Kidney tubule cell (primary cell): Measurements from ENCODE around the gene UHRF2.
A peak's percentile ranks its signal among the peaks of the same experiment; 100 is the strongest.
"Not testable (repeated sequence)": the region's sequence is repeated elsewhere in the genome, so short reads cannot be mapped to it uniquely, and the experiment has no call there.

Experiments
- DNase-seq: peaks from one replicate; pipeline ENCODE4 v3.0.0-alpha.2; 2018; ENCODE audit warnings: low spot score

UHRF2 gene

DNA sequence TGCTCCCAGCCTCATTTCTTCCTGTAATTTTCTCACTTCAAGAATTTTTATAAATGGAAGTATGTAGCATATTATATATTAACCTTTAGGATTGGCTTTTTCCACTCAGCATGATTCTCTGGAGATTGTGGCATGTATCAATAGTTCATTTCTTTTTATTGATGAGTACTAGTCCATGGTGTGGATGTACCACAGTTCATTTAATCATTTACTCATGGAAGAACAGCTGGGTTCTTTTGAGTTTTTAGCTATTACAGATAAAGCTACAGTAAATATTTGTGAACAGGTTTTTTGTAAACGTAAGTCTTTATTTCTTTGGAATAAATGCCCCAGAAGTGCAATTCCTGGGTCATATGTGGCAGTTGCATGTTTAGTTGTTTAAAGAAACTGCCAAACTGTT lies 76.1 kb downstream of the UHRF2 start:
- DNase-seq: no peak

DNA sequence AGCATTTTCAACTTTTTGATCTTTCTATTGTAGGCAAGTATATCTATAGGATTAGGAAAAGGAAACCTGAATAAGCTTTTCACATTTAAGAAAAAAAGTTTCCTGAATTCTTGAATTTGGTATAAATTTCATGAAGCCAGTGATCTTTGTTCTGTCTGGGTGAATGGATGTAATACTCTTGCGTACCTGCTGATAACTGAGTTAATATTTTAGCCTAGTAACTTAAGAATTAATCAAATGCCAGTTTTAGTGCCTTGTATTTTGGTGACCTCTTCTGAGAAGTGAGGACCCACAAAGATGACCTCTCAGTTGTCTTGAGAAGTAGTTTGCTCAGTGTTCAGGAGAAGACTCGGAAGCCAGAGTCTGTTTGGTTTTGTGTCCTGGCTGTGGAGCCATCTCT lies 77.9 kb downstream of the UHRF2 start:
- no peak for DNase-seq

DNA sequence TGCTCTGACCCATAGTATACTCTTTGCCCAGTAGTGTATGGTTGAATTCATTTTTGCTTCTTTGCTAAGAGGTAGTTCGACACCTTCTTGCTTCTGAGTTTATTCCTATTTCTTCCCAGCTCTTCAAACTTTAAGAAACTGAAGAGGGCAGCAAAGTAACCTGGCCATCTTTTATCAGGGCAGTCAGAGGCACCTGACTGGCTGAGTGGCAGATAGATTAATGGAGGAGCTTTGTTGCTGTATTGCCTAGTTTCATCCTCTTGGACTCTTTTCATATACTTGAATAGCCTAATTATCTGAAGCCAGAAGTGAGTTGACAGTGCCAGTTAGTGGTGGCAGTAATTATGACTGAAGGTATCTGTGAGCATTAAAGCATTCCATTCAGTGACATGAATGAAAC lies 82.5 kb downstream of the UHRF2 start:
- no peak for DNase-seq

DNA sequence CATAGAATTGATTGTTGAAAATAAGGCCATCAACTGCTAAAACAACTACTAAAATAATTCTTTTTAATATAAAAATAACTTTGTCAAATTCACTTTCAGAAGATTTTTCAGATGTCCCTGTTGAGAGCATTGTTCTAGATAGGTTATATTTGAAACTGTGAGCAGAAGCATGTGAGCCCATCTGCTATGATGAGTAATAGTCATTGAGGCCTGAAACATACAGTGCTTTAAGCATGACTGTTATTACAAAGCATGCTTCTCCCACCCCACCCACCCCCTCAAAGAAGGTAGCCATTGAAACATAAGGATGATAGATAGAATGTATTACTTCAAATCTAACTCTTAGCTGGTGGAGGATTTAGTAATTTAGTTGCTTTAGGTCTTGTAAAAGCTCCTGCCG lies 86.0 kb downstream of the UHRF2 start:
- peak; percentile 73 for DNase-seq

DNA sequence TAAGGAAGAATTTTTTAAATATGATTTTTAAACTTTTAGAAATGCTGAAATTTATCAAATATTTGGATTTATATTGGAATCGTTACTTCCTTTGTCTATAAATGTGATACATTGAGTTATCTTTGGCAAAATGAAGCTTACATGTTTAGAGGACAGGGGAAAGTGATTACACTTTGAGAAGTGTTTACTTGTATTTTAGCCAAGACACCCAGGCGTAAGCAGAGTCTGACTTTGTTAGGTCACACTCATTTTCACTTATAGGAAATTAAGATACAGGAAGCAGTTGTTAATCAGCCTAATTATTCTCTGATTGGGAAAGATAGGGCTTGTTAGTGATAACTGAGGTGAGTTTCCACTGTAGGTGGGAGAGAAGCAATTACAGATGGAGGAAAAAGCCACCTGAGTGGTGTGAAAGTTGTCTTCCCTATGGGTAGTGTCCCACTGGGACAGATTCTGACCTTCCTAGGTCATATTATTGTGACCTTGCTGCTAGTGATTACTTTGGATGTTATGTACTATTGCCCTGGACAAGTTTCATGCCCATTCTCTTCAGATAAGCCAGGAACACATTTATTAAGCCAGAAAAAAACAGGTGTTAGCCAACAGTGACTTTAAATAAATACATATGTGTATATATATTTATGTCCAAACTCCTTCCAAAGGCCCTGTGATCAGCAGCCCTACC lies 88.7 kb downstream of the UHRF2 start:
- DNase-seq: no peak

DNA sequence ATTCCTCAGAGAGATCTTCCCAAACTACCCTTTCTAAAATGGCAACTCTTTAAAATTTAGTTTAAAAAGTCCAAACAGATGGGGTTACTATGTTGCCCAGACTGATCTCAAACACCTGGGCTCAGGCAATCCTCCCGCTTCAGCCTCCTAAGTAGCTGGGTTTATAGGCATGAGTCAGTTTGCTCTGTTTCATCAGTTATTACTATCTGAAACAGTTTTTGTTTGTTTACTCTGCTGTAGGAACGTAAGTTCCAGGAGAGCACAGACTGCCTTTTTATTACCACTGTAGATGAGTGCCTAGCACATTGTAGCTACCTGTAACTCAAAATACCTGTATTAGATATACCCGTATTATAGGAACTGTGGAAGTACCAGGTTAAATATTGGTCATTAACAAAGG lies 89.4 kb downstream of the UHRF2 start:
- DNase-seq: no peak

DNA sequence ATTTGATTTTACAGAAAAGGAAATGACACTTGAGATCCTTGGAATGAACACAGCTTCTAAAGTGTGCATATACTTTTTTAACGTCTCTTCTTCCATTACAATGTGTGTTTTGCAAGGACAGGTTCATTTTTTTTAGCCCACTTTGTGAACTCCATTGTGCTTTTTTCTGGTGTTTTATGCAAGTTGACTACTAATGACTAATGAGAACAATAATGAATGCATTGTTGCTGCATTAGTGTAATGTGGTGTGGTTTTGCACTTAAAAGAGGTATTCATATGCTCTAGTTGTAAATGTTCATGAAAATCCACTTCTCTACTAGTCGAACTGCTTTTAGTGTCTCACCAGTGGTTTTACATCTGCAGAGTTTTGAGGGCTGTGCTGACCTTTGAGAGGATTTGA lies 93.6 kb downstream of the UHRF2 start:
- DNase-seq: peak; percentile 18

DNA sequence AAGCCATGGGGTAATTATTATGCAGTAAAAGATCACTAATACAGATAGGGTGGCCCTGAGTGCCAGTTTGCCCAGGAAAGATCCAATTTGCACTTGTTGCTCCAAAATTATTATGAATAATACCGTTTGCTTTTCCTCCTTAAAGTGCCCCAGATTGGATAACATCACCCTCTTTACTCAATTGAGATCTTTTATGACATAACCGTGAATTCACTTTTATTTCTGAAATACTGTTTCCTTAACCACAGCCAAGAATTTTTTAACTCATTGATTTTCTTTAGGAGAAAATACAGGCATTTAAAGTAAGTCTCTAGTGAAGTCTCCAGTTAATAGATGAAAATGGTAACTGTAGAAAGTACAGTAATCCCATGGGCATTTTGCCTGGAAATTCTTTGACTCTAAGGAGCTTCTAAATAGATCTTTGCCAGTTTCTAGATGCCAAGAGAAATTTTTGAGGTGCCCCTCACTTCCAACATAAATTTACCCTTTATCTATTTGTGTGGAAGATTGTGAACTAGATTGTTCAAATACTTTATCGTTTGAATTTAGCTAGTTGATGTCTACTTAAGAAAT lies 99.2 kb downstream of the UHRF2 start:
- no peak for DNase-seq

DNA sequence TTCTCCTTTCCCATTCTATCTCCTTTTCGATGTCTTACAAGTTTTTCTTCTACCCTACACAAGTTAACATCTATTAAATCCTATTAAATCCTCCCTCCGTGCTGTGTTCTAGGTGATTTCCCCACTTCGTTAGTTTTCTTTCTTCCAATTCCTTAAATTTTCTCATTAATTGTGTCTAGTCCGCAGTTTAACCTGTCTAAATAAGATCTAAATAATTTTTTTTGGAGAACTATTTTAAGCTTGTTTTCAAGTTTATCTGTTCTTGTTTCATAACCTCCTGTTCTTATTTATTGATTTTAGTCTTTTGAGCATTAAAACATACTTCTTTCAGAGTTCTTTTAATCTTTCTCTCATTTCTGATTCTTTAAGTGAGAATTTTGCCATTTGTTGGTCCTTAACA lies 109.3 kb downstream of the UHRF2 start:
- DNase-seq: no peak

DNA sequence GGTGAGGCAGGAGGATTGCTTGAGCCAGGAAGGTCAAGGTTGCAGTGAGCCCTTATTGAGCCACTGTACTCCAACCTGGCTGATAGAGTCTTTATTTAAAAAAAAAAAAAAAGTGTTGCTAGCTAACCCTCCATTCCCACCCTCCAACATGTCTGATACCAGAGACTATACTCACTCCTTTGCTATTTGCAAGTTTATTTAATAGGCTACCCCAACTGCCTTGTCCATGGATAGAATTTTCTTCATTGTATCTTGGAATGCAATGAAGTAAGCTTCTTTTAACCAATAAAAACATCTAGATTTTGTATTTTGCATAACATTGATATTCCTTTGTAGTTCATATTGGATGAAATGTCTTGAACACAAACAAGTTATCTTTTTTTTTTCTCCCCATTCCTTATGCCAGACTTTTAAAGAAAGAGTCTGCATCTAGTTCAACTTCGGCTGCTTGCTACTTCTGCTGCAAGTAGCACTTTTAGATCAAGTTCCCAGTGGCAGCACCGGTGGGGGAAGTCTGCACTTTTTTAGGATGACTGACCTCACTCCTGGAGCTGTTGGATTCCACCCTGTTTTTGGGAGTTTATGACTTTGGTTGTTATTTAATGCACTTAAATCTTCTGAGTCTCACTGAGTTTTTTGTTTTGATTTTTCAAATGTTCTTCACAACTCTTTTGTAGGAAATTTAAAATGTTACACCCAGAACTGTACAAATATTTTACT lies 112.5 kb downstream of the UHRF2 start:
- no peak for DNase-seq

DNA sequence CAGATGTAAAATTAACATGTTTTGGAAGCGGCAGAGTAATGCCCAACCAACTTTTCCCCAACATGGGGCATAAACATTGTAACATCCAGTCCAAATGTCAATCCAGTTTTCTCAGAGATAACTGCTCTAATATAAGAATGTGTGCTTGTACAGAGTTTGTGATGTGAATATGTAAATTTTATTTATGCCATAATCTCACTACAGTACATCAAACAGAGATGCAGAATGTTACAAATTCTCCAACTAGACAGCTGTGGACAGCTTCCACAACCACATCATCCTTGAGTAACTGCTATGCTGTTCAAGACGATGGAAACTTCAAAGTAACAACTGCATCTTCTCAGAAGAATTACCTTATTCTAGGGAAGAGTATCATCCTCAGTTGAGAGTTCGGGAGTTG lies 122.6 kb downstream of the UHRF2 start:
- no peak for DNase-seq

DNA sequence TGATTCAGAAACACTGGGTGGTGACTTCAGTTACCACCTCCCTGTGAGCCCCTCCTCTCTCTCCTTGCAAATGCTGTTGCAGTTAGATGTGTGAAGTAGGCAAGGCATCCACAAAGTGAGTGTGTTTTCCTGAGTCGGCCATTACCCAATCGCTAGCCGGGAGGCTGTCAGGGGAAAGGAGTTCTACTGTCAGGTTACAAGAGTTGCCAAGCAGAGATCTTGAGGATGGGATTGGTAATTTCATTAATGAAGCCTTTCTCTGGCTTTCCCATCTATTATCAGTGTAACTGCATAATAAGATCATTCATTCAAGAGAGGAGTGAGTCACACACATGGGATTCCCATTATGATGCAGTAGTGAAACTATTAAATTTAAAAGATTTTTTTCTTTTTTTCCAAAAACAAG lies 125.7 kb downstream of the UHRF2 start:
- DNase-seq: peak; percentile 61

DNA sequence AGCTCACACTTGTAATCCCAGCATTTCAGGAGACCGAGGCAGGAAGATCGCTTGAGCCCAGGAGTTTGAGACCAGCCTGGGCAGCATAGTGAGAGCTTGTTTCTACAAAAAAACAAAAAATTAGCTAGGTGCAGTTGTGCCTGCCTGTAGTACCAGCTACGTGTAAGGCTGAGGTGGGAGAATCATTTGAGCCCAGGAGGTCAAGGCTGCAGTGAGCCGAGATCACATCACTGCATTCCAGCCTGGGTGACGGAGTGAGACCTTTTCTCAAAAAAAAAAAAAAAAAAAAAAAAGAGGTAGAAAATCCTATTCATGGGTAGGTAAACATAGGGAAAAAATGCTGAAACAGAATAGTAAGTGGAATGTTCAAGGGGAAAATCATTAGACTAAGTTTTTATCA lies 129.6 kb downstream of the UHRF2 start:
- not testable (repeated sequence) for DNase-seq

DNA sequence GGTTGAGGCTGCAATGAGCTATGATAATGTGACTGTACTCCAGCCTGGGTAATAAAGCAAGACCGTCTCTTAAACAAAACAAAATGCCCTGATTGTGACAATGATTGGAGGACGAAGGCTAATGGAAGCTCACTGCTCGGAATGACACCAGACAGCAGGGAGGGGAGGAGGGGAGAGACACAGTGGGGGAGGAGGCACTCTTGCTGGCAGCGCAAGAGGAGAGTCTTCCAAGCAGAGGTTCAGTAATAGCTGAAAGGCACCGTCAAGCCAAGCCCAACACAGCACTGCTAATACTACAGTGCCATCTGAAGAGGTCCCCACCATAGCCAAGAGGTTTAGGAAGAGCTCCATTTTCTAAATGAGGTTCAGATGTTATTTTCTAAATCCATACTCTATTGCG lies 130.2 kb downstream of the UHRF2 start:
- DNase-seq: no peak

DNA sequence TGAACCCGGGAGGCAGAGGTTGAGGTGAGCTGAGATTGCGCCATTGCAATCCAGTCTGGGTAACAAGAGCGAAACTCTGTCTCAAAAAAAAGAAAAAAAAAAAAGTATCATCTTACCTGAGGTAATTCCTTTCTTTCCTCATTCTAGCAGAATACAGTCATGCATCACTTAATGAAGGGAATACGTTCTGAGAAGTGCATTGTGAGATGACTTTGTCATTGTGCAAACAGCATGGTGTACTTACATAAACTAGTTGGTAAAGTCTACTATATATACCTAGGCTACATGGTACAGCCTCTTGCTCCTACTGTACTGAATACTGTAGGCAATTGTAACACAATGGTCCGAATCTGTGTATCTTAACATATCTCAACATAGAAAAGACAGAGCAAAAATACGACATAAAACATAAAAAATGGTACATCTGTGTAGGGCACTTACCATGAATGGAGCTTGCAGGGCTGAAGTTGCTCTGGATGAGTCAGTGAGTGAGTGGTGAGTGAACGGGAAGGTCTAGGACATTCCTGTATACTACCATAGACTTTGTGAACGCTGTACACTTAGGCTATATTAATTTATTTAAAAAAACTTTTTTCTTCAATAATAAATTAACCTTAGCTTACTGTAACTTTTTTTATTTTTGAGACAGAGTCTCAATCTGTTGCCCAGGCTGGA lies 132.2 kb downstream of the UHRF2 start:
- peak; percentile 78 for DNase-seq

DNA sequence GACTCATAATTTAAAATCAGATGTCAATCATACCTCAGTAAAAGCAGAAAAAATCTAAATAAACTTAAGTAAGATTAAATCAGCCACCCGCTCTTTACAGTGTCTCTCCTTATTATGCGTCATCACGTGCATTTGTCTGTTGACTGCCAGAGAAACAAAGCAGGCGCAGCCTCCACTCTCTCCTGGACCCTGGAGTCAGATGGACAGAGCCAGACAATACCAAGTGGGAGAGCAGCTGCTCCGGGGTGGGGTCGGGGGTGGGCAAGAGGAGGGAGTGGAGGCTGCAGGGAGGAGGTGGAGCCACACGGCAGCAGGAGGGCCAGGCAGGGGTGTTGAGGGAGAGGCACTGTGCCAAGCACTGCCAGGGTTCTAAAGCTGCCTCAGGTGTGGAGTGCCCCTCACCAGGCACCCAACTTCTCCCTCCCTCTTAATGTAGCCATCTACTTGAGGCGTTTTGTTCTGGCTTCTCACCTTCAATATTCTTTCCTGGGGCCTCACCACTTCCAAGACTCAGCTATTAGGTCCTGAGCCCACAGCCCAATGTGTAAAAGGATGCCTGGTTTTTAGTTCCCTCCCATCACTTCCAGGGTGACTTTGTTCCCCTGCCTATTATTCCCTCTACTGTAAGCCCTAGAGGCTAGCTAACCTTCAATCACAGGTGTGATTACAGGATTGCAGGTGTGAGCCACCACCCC lies 136.3 kb downstream of the UHRF2 start:
- DNase-seq: no peak

DNA sequence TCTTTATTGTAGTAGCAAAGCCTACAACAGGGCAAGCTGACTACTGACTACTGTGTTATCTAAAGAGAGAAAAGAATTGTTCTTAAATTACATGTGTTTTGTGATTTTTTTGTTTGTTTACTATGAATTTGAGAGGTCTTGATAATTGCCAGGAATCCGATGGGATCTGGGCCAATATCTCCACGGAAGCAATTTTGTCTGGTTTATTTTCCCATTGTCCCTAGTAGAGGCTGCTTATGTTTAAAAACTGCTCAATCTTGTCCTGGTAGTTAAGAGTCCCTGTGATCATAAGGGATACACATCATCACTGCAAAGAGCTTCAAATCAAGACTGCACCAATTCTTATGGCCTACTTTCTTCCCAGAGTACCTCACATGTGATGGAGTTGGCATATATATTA lies 138.1 kb downstream of the UHRF2 start:
- no peak for DNase-seq

DNA sequence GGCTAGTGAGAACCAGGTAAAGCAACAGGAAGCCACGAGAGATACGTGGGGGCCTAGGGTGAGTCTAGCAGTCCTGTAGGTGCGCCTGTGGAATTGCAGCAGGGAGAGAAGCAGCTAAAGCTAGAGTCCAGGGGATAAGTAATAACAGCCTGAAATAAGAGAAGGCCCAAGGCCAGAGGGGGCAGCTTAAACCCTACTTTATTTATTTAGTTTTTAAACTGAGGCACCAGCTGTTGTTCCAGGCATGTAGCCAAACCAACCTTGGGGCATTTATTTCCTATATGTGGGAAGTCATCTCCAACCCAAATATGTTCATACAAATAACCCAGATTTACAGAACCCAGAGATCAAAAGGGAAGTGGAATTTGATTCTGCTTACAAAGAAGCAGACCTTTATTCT lies 139.0 kb downstream of the UHRF2 start:
- no peak for DNase-seq

DNA sequence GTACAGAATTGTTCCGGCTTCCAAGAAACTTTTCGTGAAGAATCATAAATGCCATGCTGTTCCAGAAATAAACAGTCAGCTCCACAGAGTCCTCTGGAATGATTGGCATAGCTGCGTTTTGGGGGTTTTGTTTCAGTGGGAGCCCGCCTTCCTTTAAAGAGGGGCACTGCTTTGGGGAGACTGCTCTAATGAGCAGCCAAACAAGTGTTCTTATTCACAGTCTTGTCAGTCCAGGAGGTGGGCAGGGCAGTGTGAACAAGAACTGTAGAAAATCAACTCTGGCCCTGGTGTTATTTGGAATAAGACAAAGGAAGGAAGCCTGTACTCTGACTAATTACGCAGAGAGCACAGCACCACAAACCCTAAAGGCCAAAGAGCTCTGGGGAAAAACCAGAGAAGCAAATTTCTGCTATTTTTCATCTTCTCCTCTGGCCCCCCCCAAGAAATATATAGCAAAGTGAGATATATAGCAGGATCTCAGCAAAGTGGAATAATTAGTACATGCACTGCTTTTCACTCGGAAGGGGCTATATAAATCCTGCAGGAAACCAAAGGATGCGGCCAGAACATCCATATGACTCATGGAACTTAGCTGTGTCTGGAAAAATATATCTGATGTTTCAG lies 139.6 kb downstream of the UHRF2 start:
- DNase-seq: no peak

DNA sequence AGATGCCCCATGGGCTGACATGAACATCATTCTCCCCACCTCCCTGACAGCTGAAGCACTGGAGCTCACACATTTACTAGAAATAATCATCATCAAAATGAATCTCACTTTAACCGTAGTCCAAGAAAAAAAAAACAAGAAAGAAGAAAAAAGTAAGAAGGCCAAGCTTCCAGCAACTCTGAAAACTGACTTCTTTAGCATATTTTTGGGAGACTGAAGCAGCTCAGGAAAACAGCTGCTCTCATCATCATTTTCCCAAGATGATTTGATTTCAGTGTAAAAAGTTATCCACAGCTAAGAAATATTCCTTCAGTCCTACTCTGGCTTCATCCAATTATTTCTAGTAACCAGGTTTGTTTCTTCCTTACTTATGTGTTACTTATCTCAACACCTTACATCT lies 140.9 kb downstream of the UHRF2 start:
- no peak for DNase-seq
